ENCODE data around the gene CYB561D2.

Gene CYB561D2

DNA sequence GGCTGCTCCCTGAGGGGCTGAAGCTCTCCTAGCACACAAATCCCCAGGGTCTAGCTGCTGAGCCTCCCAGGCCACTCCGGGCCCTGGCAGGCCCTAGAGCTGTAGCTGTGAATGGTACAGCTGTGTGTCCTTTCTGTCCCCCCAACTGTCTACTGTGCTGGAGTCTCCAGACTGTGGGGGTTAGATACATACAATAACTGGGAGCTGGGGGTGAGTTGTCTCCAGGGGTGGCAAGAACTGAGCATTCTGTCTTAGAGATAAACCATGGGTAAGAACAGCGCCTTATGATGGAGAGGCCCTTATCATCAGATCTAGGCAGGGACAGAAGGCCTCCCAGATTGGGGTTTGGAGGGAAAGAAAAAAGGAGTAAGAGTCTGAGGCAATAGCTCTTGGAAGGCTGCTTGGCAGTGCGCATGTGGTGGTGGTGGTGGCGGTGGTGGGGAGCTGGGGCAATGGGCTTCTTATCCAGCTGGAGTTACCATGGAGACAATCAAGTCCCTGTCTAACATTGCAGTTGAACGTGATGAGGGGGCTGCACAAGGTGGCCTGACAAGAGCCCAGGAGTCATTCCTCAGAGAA, 3.6 kb downstream of the CYB561D2 start:
- H3K27me3 ChIP-seq (ENCODE audit: control insufficient read depth, insufficient read depth, low read length), result no peaks in the 10 kb centered on the region
- no peak overlapping the region for H3K4me3 ChIP-seq (ENCODE audit: low read length)
- no CpG with 5 or more reads among the region's 5 CpGs for WGBS (ENCODE audit: insufficient coverage, insufficient read length)
- no peak overlapping the region for H3K27ac ChIP-seq (ENCODE audit: low read length)
- peaks cover 8% of the 10 kb centered on the region for H3K4me1 ChIP-seq (ENCODE audit: control insufficient read depth, insufficient read depth, low read length)
- H3K9me3 ChIP-seq (ENCODE audit: control insufficient read depth, insufficient read depth, low read length), result no peaks in the 10 kb centered on the region
- H3K36me3 ChIP-seq (ENCODE audit: control insufficient read depth, insufficient read depth, low read length), result peaks cover 8% of the 10 kb centered on the region; the same call in 1 of the 2 replicates
- no peak for DNase-seq (ENCODE audit: low read depth, low spot score)

DNA sequence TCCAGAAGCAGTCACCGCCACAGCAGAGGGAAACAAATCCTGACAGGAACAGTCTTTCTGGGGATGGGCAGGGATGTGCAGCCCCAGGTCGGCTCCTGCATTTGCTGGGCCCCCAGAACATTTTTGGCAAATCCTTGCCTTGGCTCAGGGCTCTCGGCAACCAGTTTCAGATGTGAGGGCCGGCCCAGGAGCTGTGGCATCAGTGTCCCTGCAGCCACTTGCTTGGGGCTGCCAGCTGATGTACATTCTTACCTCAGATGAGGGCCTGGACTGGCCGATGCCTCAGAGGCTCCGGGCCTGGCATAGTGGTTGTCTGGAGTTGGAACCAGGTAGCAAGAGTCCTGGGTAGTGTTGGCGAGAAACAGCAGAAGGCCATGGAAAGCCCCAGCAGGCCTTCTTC, 4.2 kb downstream of the CYB561D2 start:
- Histone ChIP-seq H3K27me3 (ENCODE audit: control insufficient read depth, insufficient read depth, low read length) (no peaks in the 10 kb centered on the region), H3K4me1 (ENCODE audit: control insufficient read depth, insufficient read depth, low read length) (peaks cover 8% of the 10 kb centered on the region), H3K9me3 (ENCODE audit: control insufficient read depth, insufficient read depth, low read length) (no peaks in the 10 kb centered on the region), H3K36me3 (ENCODE audit: control insufficient read depth, insufficient read depth, low read length) (peaks cover 8% of the 10 kb centered on the region; the same call in 1 of the 2 replicates), H3K4me3 (ENCODE audit: low read length) (no peak overlapping the region), H3K27ac (ENCODE audit: low read length) (no peak overlapping the region)
- DNase-seq (ENCODE audit: low read depth, low spot score), result no peak
- WGBS (ENCODE audit: insufficient coverage, insufficient read length), result no CpG with 5 or more reads among the region's 7 CpGs

DNA sequence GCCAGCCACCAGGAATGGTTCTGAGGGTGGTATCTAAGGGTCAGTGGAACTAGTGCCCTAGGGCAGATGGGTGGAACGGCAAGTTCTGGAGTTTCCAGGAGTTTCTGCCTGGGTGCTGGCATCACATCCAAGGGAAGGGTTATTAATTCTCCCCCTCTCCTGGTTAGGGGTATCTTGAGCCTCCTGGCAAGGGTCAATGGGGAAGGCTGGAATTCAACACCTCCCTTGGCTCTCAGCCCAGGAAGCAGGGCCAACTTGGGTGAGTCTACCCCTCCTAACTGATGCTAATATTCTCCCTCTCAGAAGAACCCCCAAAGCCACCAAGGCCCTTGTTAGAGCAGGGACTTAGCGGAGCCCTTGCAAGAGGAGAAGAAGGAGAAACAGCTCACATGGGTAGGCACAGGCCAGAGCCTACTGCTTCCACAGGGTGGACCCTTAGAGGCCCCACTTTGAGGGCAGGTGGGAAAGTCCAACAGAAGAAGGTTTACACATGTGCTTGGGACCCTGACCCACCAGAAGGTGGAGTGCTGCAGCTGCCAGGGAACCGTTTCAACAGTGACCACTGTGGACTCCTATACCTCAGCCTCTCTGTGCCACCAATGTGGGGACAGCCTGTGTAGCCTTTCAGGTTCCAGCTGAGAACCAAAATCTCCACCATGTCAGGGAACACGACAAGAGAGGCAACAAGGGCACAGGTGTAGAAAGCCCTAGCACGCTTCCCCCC, 5.3 kb downstream of the CYB561D2 start:
- Histone ChIP-seq H3K27me3 (ENCODE audit: control insufficient read depth, insufficient read depth, low read length) (no peaks in the 10 kb centered on the region), H3K9me3 (ENCODE audit: control insufficient read depth, insufficient read depth, low read length) (no peaks in the 10 kb centered on the region), H3K27ac (ENCODE audit: low read length) (no peak overlapping the region), H3K4me3 (ENCODE audit: low read length) (no peak overlapping the region), H3K4me1 (ENCODE audit: control insufficient read depth, insufficient read depth, low read length) (peaks cover 8% of the 10 kb centered on the region), H3K36me3 (ENCODE audit: control insufficient read depth, insufficient read depth, low read length) (peaks cover 8% of the 10 kb centered on the region; the same call in 1 of the 2 replicates)
- DNase-seq (ENCODE audit: low read depth, low spot score), result no peak
- WGBS (ENCODE audit: insufficient coverage, insufficient read length), result no CpG with 5 or more reads among the region's 5 CpGs

DNA sequence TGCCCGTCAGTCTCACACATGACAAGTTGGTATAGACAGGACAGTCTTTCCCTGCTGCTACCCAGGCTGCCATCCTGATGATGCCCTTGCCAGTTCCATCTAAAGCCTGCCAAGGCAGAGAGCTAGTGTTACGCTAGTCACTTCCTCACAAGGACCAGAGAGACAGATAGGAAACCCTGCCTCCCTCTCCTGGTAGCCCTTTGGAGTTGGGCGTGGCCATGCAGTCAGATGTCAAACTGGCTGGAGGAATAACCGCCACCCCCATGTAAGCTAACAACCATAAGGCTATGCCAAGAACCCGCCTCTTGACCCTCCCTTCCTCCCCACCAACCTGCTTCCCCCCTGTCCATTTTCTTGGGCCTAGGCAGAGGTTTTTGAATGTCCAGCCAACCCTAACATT, 5.9 kb downstream of the CYB561D2 start:
- Histone ChIP-seq H3K4me3 (ENCODE audit: low read length) (no peak overlapping the region), H3K4me1 (ENCODE audit: control insufficient read depth, insufficient read depth, low read length) (peaks cover 8% of the 10 kb centered on the region), H3K9me3 (ENCODE audit: control insufficient read depth, insufficient read depth, low read length) (no peaks in the 10 kb centered on the region), H3K27me3 (ENCODE audit: control insufficient read depth, insufficient read depth, low read length) (no peaks in the 10 kb centered on the region), H3K27ac (ENCODE audit: low read length) (no peak overlapping the region), H3K36me3 (ENCODE audit: control insufficient read depth, insufficient read depth, low read length) (peaks cover 8% of the 10 kb centered on the region; the same call in 1 of the 2 replicates)
- DNase-seq (ENCODE audit: low read depth, low spot score), result no peak
- WGBS (ENCODE audit: insufficient coverage, insufficient read length), result no CpG with 5 or more reads among the region's 5 CpGs

DNA sequence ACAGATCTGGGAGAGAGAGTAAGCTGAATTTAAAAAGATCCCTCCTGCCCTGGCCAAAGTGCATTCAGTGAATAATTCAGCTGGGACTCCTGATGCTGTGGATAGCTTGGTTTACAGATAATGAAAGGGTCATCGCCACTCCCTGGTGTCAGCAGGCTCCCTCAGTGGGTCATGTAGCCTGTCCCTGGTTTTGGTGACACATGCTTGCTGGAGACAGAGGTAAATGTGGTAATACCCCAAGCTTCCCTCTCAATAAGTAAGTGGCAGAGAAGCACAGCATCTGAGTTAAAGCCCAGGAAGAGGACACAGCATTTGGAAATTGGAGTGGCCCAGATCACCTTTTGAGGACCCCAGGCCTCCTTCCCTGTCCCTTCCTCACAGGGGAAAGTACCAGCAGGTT, 6.8 kb downstream of the CYB561D2 start:
- DNase-seq (ENCODE audit: low read depth, low spot score), result no peak
- Histone ChIP-seq H3K4me3 (ENCODE audit: low read length) (no peak overlapping the region), H3K27me3 (ENCODE audit: control insufficient read depth, insufficient read depth, low read length) (no peaks in the 10 kb centered on the region), H3K36me3 (ENCODE audit: control insufficient read depth, insufficient read depth, low read length) (peaks cover 8% of the 10 kb centered on the region; the same call in 1 of the 2 replicates), H3K27ac (ENCODE audit: low read length) (no peak overlapping the region), H3K9me3 (ENCODE audit: control insufficient read depth, insufficient read depth, low read length) (no peaks in the 10 kb centered on the region), H3K4me1 (ENCODE audit: control insufficient read depth, insufficient read depth, low read length) (peaks cover 8% of the 10 kb centered on the region)
- no CpG with 5 or more reads among the region's 1 CpG for WGBS (ENCODE audit: insufficient coverage, insufficient read length)

DNA sequence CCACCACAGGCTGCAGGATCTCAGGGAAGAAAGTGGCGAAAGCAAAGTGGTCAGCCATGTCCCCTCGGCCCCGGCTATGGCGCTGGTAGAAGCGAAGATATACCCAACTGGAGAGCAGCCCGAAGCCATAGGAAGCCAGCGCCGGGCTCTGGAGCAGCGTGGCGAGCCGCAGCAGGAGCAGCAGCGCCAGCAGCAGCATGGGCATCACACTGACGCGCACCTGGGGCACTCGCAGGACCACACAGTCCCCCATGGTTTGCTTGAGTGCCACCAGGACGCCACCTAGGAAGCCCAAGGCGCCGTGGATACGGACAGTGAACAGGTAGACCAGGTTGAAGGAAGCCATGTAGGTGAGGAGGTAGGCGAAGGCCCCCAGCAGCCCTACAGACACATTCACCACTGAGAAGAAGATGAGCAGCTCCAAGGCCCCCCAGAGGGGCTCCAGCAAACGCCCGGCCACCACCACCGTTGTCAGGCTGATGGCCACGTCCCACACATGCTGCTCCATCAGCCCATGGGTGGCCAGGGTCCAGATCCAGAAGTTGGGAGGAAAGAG, 7.8 kb downstream of the CYB561D2 start:
- Histone ChIP-seq H3K4me1 (ENCODE audit: control insufficient read depth, insufficient read depth, low read length) (peaks cover 8% of the 10 kb centered on the region), H3K4me3 (ENCODE audit: low read length) (peak overlapping the region; percentile 86; the same call in 1 of the 2 replicates), H3K36me3 (ENCODE audit: control insufficient read depth, insufficient read depth, low read length) (peaks cover 5% of the 10 kb centered on the region; the same call in 1 of the 2 replicates), H3K27me3 (ENCODE audit: control insufficient read depth, insufficient read depth, low read length) (no peaks in the 10 kb centered on the region), H3K9me3 (ENCODE audit: control insufficient read depth, insufficient read depth, low read length) (no peaks in the 10 kb centered on the region), H3K27ac (ENCODE audit: low read length) (no peak overlapping the region)
- DNase-seq (ENCODE audit: low read depth, low spot score), result no peak
- no CpG with 5 or more reads among the region's 24 CpGs for WGBS (ENCODE audit: insufficient coverage, insufficient read length)

DNA sequence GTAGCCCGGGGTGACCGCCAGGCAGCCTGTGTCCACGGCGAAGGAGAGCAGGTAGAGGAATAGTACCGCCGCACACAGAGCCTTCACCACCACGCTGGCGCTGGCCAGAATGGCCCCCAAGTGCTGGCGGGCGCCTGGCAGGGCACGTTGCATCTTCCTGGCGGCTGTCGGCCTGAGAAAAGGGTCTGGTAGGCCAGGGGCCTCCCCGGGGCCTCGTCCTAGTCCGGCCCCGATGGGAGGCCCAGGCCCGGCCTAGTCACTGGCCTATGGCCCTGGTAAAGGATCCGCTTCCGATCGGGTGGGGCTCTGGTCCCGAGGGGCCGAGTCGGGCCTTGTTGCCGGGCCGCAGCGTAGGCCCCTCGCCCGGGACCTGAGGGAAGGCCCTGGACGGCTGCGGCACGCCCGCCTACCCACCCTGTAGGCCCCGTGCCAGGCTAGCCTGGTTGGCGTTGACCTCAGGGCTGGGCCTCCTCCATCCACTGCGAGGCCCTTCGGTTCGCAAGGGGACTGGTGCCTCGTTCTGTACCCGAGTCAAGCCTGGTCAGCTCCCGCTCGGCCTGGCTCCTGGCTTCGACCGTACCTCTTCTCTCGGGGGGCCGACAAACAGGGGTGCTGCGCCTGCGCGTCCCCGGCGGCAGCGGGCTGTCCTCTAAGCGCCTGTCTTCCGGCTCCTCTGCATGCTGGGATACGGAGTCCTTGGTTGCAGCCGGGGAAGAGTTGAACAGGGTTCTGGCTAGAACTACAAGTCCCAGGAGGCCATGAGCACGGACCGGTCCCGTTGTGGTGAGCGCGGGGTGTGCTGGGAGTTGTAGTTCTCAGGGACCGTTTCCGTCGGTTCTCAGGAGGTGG, 8.5 kb downstream of the CYB561D2 start, which contains the start of gene TMEM115:
TMEM115 (minus strand) TSS at position 611 of the 849 bp plus-strand sequence; CDS start at position 153, 458 bp downstream.
- peaks cover 8% of the 10 kb centered on the region for H3K4me1 ChIP-seq (ENCODE audit: control insufficient read depth, insufficient read depth, low read length)
- no peaks in the 10 kb centered on the region for H3K9me3 ChIP-seq (ENCODE audit: control insufficient read depth, insufficient read depth, low read length)
- no peaks in the 10 kb centered on the region for H3K27me3 ChIP-seq (ENCODE audit: control insufficient read depth, insufficient read depth, low read length)
- no CpG with 5 or more reads among the region's 64 CpGs for WGBS (ENCODE audit: insufficient coverage, insufficient read length)
- peaks cover 4% of the 10 kb centered on the region; the same call in 1 of the 2 replicates for H3K36me3 ChIP-seq (ENCODE audit: control insufficient read depth, insufficient read depth, low read length)
- peak; percentile 96 for DNase-seq (ENCODE audit: low read depth, low spot score)
- no peak within 1 kb of the TSS for H3K27ac ChIP-seq (ENCODE audit: low read length)
- H3K4me3 ChIP-seq (ENCODE audit: low read length), result peak within 1 kb of the TSS; percentile 86

DNA sequence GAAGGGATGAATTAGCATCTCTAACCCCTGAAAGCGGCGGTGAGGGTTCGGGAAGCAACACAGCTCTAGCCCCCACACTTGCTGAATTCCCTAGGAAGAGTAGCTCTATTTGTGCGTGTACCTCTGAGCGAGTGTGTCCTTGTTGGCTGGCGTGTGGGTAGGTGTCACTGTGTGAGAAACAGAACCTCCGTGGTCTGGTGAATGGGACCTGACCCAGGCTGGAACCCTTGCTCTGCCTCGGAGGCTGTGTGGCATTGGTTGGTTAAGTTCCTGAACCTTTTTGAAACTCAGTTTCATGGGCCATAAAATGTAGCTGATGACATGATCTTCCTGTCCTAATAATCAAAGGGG, 9.1 kb downstream of the CYB561D2 start:
- no peak for DNase-seq (ENCODE audit: low read depth, low spot score)
- WGBS (ENCODE audit: insufficient coverage, insufficient read length), result no CpG with 5 or more reads among the region's 8 CpGs
- peaks cover 10% of the 10 kb centered on the region for H3K4me1 ChIP-seq (ENCODE audit: control insufficient read depth, insufficient read depth, low read length)
- no peak overlapping the region for H3K27ac ChIP-seq (ENCODE audit: low read length)
- no peaks in the 10 kb centered on the region; the same call in 1 of the 2 replicates for H3K36me3 ChIP-seq (ENCODE audit: control insufficient read depth, insufficient read depth, low read length)
- H3K4me3 ChIP-seq (ENCODE audit: low read length), result peak overlapping the region; percentile 17; the same call in 1 of the 2 replicates
- H3K27me3 ChIP-seq (ENCODE audit: control insufficient read depth, insufficient read depth, low read length), result no peaks in the 10 kb centered on the region
- no peaks in the 10 kb centered on the region for H3K9me3 ChIP-seq (ENCODE audit: control insufficient read depth, insufficient read depth, low read length)

DNA sequence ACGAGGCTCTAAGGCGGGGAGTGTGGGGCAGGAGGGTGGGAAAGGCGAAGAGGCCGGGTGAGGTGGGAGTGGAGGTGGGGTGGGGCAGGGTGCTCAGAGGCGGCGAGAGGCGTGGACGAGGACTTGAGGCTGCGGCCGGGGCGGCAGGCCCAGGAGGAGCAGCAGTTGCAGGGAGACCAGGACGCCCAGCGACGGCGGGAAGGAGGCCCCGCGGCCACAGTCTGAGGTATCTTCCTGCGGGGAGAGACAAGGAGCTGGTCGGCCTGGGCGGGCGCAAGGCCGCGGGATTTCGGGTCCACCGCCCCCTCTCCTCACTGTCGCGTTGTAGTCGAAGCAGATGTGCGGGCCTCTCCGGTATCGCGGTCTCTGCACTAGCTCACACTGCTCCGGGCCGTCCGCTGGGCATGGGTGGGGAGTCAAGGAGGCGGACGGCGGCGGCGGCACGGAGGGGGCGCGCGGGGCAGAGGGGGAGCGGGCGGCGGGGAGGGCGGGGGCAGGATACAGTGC, 14.0 kb downstream of the CYB561D2 start:
- Histone ChIP-seq H3K27ac (ENCODE audit: low read length) (no peak overlapping the region), H3K36me3 (ENCODE audit: control insufficient read depth, insufficient read depth, low read length) (no peaks in the 10 kb centered on the region; the same call in 1 of the 2 replicates), H3K4me3 (ENCODE audit: low read length) (peak overlapping the region; percentile 52), H3K27me3 (ENCODE audit: control insufficient read depth, insufficient read depth, low read length) (no peaks in the 10 kb centered on the region), H3K9me3 (ENCODE audit: control insufficient read depth, insufficient read depth, low read length) (no peaks in the 10 kb centered on the region), H3K4me1 (ENCODE audit: control insufficient read depth, insufficient read depth, low read length) (peaks cover 5% of the 10 kb centered on the region; the same call in 1 of the 2 replicates)
- no peak for DNase-seq (ENCODE audit: low read depth, low spot score)
- WGBS (ENCODE audit: insufficient coverage, insufficient read length), result no CpG with 5 or more reads among the region's 48 CpGs
